ES-I3 (cell line): ENCODE measurements around the gene COPA.
"Not testable (repeated sequence)": the region's sequence is repeated elsewhere in the genome, so short reads cannot be mapped to it uniquely, and the experiment has no call there.

Source experiments
- H3K36me3 ChIP-seq: 2 replicates; pipeline ENCODE4 v1.6.1; 2013; ENCODE audit warnings: mild to moderate bottlenecking, low read length, control low read depth, moderate library complexity; ENCODE audit not compliant: insufficient read depth
- H3K4me1 ChIP-seq: 2 replicates; pipeline ENCODE4 v1.6.1; 2013; ENCODE audit warnings: mild to moderate bottlenecking, control low read depth, low read length; ENCODE audit not compliant: insufficient read depth
- H3K9ac ChIP-seq: 2 replicates; pipeline ENCODE4 v1.6.1; 2013; ENCODE audit warnings: low read depth, mild to moderate bottlenecking, low read length, moderate library complexity
- H3K9me3 ChIP-seq: 2 replicates; pipeline ENCODE4 v1.6.1; 2013; ENCODE audit warnings: mild to moderate bottlenecking, low read length, moderate library complexity; ENCODE audit not compliant: control insufficient read depth, insufficient read depth

COPA gene

DNA sequence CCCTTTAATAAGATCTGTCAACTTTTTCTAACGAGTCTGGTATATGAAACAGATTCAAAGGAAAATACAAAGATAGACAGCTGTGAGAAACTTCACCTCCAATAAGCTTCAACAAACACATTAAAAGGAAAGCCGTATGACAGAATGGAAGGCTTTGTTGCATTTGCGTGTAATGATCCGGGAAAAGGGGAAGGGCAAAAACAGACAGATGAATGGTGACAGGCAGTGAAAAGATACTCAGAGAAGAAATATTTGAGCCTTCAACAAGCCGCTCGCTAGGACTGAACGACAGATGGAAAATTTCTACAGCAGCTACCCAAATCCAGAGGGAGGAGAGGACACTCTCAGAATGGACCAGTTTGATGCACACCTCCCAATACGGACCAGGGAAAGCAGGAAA lies 14.9 kb downstream of the COPA start:
- peaks cover 37% of the 10 kb centered on the region for H3K36me3 ChIP-seq
- no peaks in the 10 kb centered on the region for H3K4me1 ChIP-seq
- no peaks in the 10 kb centered on the region for H3K9me3 ChIP-seq
- no peak overlapping the region for H3K9ac ChIP-seq

GRCh38 chr1:160326418-160326817 lies 16.6 kb downstream of the COPA start:
- peaks cover 31% of the 10 kb centered on the region for H3K36me3 ChIP-seq
- no peaks in the 10 kb centered on the region for H3K9me3 ChIP-seq
- no peaks in the 10 kb centered on the region for H3K4me1 ChIP-seq
- no peak overlapping the region for H3K9ac ChIP-seq

- Histone ChIP-seq H3K36me3 (peaks cover 31% of the 10 kb centered on the region), H3K9ac (no peak overlapping the region), H3K9me3 (no peaks in the 10 kb centered on the region), H3K4me1 (no peaks in the 10 kb centered on the region)
Measured at GRCh38 chr1:160325252-160325651, 17.8 kb downstream of the COPA start.

DNA sequence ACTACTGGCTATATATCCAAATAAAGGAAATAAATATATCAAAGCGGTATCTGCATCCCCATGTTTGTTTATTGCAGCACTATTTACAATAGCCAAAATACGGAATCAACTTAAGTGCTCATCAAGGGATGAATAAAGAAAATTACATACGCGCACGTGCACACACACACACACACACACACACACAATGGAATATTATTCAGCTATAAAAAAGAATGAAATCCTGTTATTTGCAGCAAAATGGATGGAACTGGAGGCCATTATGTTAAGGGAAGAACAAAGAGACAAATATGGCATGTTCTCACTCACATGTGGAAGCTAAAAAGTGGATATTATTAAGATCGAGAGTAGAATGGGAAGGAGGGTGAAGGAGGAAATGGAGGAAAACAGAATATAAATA lies 20.2 kb downstream of the COPA start:
- no peak overlapping the region for H3K9ac ChIP-seq
- H3K4me1 ChIP-seq = no peaks in the 10 kb centered on the region
- H3K36me3 ChIP-seq = peaks cover 14% of the 10 kb centered on the region
- H3K9me3 ChIP-seq = no peaks in the 10 kb centered on the region

DNA sequence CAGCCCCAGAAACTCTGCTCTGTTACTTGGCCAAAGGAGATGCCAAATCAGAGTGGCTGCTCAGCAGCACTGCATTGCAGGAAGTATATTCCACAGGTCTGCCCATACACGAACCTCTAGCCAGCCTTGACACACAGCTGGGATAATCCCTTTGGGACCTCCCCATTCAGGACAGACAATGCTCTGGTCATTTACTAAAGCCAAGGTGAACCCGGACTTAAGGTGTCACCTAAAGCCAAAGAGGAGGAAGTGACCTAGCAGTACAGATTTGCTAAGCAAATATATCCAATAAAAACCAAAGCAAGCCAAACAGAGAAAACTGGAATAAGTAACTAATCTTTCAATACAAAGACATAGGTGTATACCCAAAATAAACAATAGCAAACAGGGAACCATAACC lies 27.7 kb downstream of the COPA start:
- Histone ChIP-seq H3K9ac (no peak overlapping the region), H3K4me1 (no peaks in the 10 kb centered on the region), H3K36me3 (peaks cover 34% of the 10 kb centered on the region), H3K9me3 (no peaks in the 10 kb centered on the region)

DNA sequence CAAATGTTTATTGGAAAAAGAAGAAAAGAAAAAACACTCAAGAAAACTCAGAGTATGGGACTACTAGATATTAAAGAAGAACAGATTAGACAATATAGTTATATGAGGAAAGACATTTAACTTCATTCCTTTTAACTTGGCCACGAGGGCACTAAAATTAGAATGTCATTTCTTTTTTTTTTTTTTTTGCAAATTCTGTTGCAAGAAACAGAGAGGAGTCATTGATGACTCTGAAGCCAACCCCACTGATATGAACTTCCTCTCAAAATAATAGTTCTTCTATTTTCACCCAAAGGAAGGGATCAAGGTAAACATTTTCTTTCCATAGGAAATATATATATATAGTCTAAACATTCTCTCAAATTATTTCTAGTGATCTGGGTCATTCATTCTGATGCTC lies 33.5 kb downstream of the COPA start:
- Histone ChIP-seq H3K9ac (no peak overlapping the region), H3K9me3 (no peaks in the 10 kb centered on the region), H3K4me1 (peaks cover 28% of the 10 kb centered on the region), H3K36me3 (peaks cover 56% of the 10 kb centered on the region)

GRCh38 chr1:160309185-160309557 lies 33.9 kb downstream of the COPA start:
- Histone ChIP-seq H3K36me3 (peaks cover 54% of the 10 kb centered on the region), H3K9me3 (no peaks in the 10 kb centered on the region), H3K9ac (no peak overlapping the region), H3K4me1 (peaks cover 28% of the 10 kb centered on the region)

DNA sequence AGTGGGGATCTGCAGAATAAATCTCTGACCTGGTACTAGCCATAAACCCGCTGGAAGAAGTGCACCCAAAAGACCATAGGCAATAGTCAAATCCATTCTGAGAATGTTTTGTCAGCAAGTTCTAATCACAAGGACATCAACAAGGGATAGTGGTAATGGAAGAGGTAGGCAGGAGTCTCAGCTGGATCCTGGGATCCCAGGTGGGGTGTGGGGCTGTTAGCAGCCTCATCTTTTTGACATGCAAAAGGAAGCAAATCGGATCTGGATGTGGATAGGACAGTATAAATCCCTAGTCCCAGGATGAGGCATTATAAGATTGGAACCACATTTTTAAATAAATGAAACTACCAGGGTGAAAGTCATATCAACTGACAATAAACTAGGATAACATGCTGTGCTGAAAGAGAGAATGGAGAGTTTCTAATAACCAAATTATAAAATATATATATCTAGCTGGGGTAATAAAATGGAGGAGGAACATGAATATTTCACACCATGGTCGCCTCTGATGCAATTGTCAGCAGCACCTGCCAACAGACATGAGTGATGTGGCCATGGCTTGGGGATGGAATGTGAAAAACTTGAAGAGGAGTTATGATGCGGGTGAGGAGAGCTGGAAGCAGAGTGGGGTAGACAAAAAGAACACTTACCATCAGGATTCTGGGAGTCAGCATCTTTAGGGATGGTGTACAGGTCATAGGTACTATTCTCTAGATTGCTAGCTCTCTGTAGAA lies 34.4 kb downstream of the COPA start:
- Histone ChIP-seq H3K36me3 (peaks cover 54% of the 10 kb centered on the region), H3K4me1 (peaks cover 28% of the 10 kb centered on the region), H3K9ac (no peak overlapping the region), H3K9me3 (no peaks in the 10 kb centered on the region)

- Histone ChIP-seq H3K9me3 (no peaks in the 10 kb centered on the region), H3K9ac (no peak overlapping the region), H3K36me3 (peaks cover 45% of the 10 kb centered on the region), H3K4me1 (peaks cover 28% of the 10 kb centered on the region)
Measured at GRCh38 chr1:160307118-160307791, 35.8 kb downstream of the COPA start.

GRCh38 chr1:160300173-160300572 lies 42.9 kb downstream of the COPA start:
- H3K4me1 ChIP-seq = no peaks in the 10 kb centered on the region
- no peaks in the 10 kb centered on the region for H3K9me3 ChIP-seq
- H3K36me3 ChIP-seq = peaks cover 40% of the 10 kb centered on the region
- H3K9ac ChIP-seq = no peak overlapping the region

- peaks cover 55% of the 10 kb centered on the region for H3K36me3 ChIP-seq
- H3K9ac ChIP-seq = no peak overlapping the region
- H3K4me1 ChIP-seq = no peaks in the 10 kb centered on the region
- H3K9me3 ChIP-seq = no peaks in the 10 kb centered on the region
Measured at GRCh38 chr1:160296036-160296435, 47.0 kb downstream of the COPA start.

DNA sequence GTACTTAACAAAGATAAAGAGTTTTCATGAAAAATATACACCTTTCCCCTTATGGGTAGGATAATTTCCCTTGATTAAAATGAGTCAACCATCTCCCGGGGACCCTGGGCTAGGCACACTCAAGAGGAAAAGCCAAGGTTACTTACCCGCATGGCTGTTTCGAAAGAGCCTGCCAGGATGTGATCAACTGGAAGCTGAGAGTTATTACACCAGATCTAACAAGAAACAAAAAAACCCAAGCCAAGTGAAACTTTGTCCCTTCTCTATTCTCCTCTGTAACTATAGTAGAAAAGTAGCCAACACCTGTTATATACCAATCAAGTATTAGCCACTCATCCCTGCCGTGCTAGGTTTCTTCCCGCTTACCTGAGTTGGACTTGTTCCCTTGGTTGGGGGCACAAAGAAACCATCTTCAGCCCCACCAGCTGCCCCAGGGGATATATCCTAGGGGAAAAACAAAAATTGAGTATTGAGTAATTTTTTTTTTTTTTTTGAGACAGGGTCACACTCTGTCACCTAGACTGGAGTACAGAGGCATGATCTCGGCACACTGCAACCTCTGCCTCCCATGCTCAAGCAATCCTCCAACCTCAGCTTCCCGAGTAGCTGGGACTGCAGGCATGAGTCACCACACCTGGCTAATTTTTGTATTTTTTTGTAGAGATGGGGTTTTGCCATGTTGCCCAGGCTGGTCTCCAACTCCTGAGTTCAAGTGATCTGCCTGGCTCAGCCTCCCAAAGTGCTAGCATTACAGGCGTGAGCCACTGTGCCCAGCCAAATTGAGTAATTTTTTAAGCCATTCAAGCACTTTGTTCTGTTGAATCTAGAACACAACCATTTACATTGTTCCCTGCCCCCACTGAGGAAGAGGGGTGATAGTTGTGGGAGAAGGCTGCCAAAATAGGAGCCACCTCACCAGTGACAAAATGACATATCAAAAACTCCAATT lies 49.8 kb downstream of the COPA start:
- no peak overlapping the region for H3K9ac ChIP-seq
- H3K9me3 ChIP-seq = no peaks in the 10 kb centered on the region
- H3K4me1 ChIP-seq = no peaks in the 10 kb centered on the region
- peaks cover 65% of the 10 kb centered on the region for H3K36me3 ChIP-seq

DNA sequence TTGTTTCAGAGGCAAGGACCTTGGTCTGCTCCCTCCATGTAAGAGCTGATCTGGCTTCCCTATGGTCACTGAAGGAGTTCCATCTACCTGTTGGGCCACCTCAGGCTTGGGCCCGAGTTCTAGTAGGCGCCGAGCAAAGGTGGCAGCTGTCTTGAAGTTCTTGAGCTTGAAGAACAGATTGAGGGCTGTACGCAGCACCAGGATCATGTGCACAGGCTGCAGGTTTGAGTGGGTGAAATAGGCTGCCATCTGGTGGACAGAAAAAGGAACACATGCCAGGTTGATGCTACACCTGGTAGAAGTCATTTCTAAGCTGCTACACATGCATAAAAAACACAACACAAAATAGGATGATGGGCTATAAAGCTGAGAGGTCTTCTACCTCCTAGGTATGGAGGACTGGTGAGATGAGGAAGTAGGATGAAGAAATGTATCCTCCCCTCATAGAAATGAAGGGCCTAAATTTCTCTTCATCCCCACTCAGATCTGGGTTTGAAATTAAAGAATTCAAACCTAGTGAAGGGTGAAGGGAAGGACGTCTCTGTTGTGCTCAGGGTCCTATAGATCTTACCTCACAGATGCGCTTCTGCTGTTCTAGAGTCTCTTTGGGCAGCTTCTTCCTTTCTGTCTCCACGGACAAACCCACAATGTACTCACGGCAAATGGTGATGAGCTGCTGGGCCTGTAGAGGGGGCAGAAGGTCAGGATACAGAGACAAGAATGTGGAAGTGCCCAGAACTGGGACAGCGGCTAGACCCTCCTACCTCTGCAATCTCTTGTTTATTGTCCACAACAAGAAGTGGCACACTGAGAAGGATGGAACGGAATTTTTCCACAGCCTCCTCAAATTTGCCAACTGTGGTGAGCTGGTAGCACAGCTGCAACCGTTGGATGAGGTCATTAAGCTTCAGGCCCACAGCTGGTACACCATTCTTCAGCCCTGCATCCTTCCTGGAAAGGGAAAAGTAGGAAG lies 51.5 kb downstream of the COPA start:
- H3K4me1 ChIP-seq = no peaks in the 10 kb centered on the region

GRCh38 chr1:160287769-160288168 lies 55.3 kb downstream of the COPA start:
- H3K9me3 ChIP-seq, H3K9ac ChIP-seq, H3K4me1 ChIP-seq: not testable (repeated sequence)
- H3K36me3 ChIP-seq = peaks cover 33% of the 10 kb centered on the region

More for the DNA sequence above, 51.5 kb downstream of the COPA start:
- H3K36me3 ChIP-seq = peaks cover 51% of the 10 kb centered on the region
- H3K9me3 ChIP-seq = no peaks in the 10 kb centered on the region
- H3K9ac ChIP-seq = no peak overlapping the region
